ENCODE data around the gene SPRED1.

SPRED1 gene

GRCh38 chr15:38307861-38308641 is 55.4 kb downstream of the SPRED1 start:
- no peak for TF ChIP-seq CTCF (IDR thresholded peaks at IDR 0.05; ENCODE audit: low read depth, low read length, missing control alignments)
- no peak for DNase-seq (ENCODE audit: low read depth)
- no peak overlapping the region for H3K4me3 ChIP-seq (ENCODE audit: low read depth, low read length)
- in situ Hi-C loops (cut with HindIII; ENCODE audit: low sequenced_read_pairs) = no loop called here

GRCh38 chr15:38308797-38309196 is 56.2 kb downstream of the SPRED1 start:
- in situ Hi-C loops (cut with HindIII; ENCODE audit: low sequenced_read_pairs) = no loop called here
- H3K4me3 ChIP-seq (ENCODE audit: low read depth, low read length) = no peak overlapping the region
- TF ChIP-seq CTCF (IDR thresholded peaks at IDR 0.05; ENCODE audit: low read depth, low read length, missing control alignments) = no peak
- no peak for DNase-seq (ENCODE audit: low read depth)

GRCh38 chr15:38312190-38312589 is 59.6 kb downstream of the SPRED1 start:
- H3K4me3 ChIP-seq (ENCODE audit: low read depth, low read length) = no peak overlapping the region
- no peak for TF ChIP-seq CTCF (IDR thresholded peaks at IDR 0.05; ENCODE audit: low read depth, low read length, missing control alignments)
- in situ Hi-C loops (cut with HindIII; ENCODE audit: low sequenced_read_pairs) = no loop called here
- DNase-seq (ENCODE audit: low read depth) = no peak

- no peak for TF ChIP-seq CTCF (IDR thresholded peaks at IDR 0.05; ENCODE audit: low read depth, low read length, missing control alignments)
- in situ Hi-C loops (cut with HindIII; ENCODE audit: low sequenced_read_pairs) = no loop called here
- DNase-seq (ENCODE audit: low read depth) = no peak
- H3K4me3 ChIP-seq (ENCODE audit: low read depth, low read length) = no peak overlapping the region
These were observed 63.7 kb downstream of the SPRED1 start for GRCh38 chr15:38316311-38316710.

- in situ Hi-C loops (cut with HindIII; ENCODE audit: low sequenced_read_pairs) = no loop called here
- DNase-seq (ENCODE audit: low read depth) = no peak
- H3K4me3 ChIP-seq (ENCODE audit: low read depth, low read length) = no peak overlapping the region
- no peak for TF ChIP-seq CTCF (IDR thresholded peaks at IDR 0.05; ENCODE audit: low read depth, low read length, missing control alignments)
These were observed 67.5 kb downstream of the SPRED1 start for GRCh38 chr15:38320181-38320580.

- no peak for DNase-seq (ENCODE audit: low read depth)
- TF ChIP-seq CTCF (IDR thresholded peaks at IDR 0.05; ENCODE audit: low read depth, low read length, missing control alignments) = no peak
- in situ Hi-C loops (cut with HindIII; ENCODE audit: low sequenced_read_pairs) = no loop called here
- no peak overlapping the region for H3K4me3 ChIP-seq (ENCODE audit: low read depth, low read length)
These were observed 68.2 kb downstream of the SPRED1 start for GRCh38 chr15:38320866-38321265.

Data from astrocyte of the cerebellum (primary cell).